22Rv1 (cell line): ENCODE measurements around the gene C1GALT1.

Experiments
- H3K27ac ChIP-seq: fragments of 450-650 bp; 2 replicates; pipeline ENCODE4 v1.5.1; 2017
- CTCF ChIP-seq: fragments of 450-650 bp; IDR thresholded peaks from 2 replicates; pipeline ENCODE4 v1.5.1; 2017; ENCODE audit warnings: mild to moderate bottlenecking
- ZFX ChIP-seq: fragments of 450-650 bp; IDR thresholded peaks from 2 replicates; pipeline ENCODE4 v1.6.1; 2017; ENCODE audit warnings: antibody characterized with exemption, borderline replicate concordance

The C1GALT1 gene

GRCh38 chr7:7257899-7258692, 75.8 kb downstream of the C1GALT1 start:
- no peak overlapping the region for H3K27ac ChIP-seq
- TF ChIP-seq ZFX (no peak), CTCF (no peak)

- H3K27ac ChIP-seq = no peak overlapping the region
- TF ChIP-seq ZFX = no peak
These were observed 79.5 kb downstream of the C1GALT1 start for GRCh38 chr7:7261863-7262262.

GRCh38 chr7:7263297-7264230, 81.2 kb downstream of the C1GALT1 start:
- TF ChIP-seq ZFX = no peak
- no peak overlapping the region for H3K27ac ChIP-seq

- no peak for TF ChIP-seq ZFX
- TF ChIP-seq CTCF = no peak
- H3K27ac ChIP-seq = no peak overlapping the region
These were observed 82.1 kb downstream of the C1GALT1 start for GRCh38 chr7:7264306-7265040.

- H3K27ac ChIP-seq = no peak overlapping the region
- no peak for TF ChIP-seq ZFX
- TF ChIP-seq CTCF = no peak
These were observed 83.0 kb downstream of the C1GALT1 start for GRCh38 chr7:7265081-7266075.

GRCh38 chr7:7266257-7266881, 84.0 kb downstream of the C1GALT1 start:
- no peak for TF ChIP-seq ZFX
- no peak for TF ChIP-seq CTCF
- H3K27ac ChIP-seq = no peak overlapping the region
